Muscle of arm (tissue), 12 donors: ENCODE measurements around the gene MYMK. TPM values are rescaled to one million over a fixed set of nuclear protein-coding genes. Genes with fewer than 3 reads are reported as not detected.

ENCODE experiments used
- DNase-seq: peaks from one replicate; pipeline ENCODE4 v3.0.0-alpha.2; 2013
- polyA plus RNA-seq, 12 donors: library from polyadenylated mRNA; unstranded; fragments of 120-200 nt; gene quantifications; one replicate each; pipeline ENCODE4 v1.2.1, GENCODE V29; 2013; ENCODE audit not compliant: insufficient read length in 12 of 12

MYMK gene
- polyA plus RNA-seq, 12 donors, result 18.1 to 68.0 (median 49.3) TPM; not detected in 1

DNA sequence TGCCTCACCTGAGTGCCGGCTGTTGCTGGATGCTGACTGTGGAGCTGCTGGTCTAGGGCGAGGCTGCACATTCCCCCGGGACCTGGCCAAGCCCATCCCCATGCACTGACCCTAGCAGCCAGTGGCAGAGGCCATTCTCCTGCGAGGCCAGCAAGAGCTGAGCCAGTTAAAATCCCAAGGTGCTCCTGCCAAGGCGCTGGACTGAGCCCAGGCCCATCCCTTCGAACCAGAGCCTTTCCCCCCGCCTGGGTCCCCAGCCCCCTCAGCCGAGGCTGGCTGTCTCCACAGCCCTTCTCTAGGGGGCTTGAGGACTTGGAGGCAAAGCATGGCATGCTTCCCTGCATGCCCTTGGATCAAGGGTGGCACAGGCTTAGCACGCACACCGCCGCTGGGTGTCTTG, 11.3 kb upstream of the MYMK start:
- no peak for DNase-seq

DNA sequence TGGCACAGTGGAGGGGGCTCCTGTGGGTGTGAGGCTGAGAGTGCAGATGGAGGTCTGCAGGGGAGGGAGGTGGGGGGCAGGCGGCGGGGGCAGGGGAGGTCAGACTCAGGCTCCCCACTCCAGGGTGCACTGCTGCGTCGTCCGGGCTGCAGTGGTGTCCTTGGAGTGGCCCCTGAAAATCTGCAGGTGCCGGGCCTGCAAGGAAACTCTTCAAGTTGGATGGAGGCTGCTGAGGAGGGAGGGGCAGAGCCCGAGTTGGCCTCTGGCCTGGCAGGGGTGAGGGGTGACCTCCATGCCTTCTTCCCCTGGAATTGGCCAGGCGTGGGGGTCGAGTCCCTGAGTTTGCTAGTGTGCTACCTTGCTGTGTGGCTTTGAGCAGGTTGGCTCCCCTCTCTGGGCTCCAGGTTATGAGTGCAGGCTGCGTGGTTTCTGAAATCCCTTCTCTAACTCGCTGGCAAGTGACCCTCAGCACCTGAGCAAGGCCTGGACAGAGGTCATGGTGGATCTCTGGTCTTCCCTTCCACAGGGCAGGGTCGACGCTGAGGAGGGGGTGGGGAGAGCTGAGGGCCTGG, 10.6 kb upstream of the MYMK start:
- DNase-seq, result no peak

DNA sequence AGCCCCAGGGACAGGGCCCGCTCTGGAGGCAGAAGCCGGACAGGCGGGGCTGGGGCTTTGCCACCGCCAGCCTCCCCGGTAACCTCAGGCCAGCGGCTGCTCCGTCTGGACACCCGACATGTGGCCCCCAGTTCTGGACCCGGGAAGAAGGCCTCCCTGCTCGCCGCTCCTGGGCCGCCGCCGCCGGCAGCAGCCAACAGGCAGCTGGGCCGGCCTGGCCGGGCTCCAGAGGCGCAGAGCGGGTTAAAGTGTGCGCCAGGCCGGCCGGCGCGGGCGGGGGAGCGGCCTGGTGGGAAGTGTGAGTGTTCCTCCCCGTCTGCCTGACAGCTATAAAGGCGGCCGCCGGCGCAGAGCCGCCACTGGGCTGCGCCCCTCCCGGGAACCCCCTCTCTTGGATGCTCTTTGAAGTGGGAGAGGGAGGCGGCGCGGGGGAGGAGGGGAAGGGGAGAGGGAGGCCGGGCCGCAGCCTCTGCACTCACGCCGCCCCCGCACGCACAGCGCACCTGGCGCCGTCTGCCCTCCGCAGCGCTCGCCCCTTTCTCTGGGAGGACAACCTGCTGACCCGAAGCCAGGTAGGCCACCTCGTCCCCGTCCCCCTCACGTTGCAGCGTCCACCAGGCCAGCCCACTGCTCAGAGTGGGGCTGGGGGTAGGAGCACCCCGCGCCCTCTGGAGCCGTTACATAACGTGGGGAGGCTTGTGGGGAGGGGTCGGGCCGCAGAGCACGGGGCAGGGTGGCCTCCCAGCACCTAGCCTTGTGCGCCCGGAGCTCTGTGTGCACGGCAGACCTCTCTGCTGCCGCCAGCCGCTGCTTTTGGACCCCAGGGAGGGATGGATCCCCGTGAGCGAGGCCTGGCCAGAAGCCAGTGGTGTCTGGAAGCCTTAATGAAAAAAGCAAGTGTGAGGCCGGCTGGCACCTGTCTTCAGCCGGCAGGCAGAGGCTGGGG, 9.9 kb upstream of the MYMK start, which contains the start of gene ADAMTSL2:
Gene ADAMTSL2 (plus strand): TSS at position 359 of the 946 bp plus-strand sequence. CDS start 2,009 bp downstream, outside the sequence.
- DNase-seq, result peak; percentile 69

DNA sequence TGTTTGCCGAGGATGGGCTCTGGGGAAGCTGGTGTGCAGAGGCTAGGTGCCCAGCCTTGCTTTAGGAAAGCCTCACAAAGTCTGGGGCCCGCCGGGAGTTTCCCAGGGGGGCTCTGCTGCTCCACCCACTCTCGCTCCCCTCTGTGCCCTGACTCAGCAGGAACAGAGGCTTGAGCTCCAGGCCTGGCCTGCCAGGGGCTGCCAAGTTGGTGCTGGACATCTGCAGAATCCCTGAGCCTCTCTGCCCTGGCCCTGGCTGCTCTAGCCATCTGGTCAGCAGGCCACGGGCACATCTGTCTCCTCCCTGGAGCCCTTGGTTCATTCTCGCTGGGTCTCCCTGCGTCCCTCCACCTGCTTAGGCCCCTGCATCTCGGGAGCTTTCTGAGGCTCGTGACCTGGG, 9.1 kb upstream of the MYMK start:
- no peak for DNase-seq

DNA sequence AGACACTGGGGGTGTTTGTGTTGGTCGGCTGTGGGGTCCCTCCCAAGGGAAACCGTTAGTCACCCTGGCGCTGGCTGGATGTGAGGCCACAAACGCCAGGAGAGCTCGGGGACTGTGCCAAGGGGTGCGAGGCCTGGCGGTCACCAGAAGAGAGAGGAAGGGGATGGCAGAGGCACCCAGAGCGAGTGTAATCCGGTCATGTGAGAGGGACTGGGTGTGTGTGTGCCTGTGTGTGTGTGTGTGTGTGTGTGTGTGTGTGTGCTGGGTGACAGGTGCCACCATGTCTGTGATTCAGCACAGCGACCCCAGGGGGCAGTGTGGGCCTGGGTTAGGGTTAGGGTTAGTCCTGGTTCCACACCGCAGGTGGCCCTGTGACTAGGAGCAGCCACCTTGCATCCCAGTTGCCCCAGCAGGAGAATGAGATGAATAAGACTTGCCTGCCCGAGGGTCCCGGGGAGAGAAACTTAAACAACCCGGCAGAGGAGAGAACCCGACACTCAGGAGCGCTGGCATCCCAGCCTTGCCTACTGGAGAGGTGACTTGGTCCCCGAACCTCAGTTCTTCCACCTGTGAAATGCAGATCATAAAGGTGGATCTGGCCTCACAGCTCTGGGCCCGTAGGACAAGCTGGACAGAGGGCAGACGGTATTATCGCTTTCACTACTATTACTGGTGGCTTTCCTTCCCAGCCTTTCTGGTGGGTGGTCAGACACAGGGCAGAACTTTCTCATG, 8.3 kb upstream of the MYMK start:
- no peak for DNase-seq

DNA sequence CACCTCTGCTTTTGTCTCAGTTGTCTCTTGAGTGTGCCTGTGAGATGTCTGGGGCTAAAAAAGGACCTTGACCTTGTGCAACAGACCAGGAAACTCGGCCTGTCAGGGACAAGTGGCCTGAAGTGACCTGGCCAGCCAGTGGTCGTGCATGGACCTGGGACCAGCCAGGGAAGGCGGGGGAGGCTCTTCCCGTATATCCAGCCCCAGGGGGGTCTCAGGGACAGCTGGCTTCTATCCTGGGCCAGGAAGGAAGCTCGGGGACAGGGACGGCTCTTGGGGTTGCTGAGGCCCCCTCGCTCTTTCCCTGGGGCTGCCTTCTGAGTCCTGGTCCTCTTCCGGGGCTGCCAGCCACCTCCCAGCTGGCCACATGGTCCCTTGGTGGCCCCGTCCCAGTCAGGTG, 6.5 kb upstream of the MYMK start:
- no peak for DNase-seq

DNA sequence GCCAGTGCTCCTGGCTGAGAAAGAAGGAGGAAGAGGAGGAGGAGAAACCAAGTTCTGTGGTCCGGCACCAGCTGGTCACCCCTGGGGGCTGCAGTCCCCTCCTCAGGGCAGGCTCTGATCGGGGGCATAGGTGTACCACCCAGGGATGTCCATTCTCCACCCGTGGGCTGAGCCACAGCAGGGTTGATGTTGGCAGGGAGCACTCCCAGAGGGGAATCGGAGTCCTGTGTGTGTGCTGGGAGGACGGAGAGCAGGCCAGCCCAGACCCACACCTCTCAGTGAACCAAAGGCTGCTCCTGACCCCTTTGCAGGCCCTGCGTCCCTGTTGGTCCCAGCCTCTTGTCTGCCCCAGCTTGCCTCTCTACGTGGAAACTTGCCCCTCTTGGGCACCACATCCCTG, 5.1 kb upstream of the MYMK start:
- DNase-seq, result no peak

DNA sequence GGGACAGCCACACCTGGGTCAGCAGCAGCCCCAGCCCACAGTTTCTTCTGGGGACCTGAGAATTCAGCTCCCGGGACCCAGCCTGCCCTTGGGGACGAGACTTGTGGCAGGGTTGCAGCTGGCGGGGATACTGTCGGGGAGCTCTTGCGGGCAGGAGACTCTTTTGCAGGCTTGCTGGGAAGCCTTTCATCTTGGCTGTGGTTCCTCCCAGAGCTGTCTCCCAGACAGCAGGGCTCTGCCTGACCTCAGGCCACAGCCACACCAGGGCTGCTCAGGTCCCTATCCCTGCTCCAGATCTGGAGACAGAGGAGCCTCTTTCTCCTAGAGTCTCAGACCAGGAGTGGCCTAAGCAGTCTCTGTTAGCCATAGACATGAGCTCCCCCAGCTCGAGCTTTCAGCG, 4.7 kb upstream of the MYMK start:
- DNase-seq, result no peak

DNA sequence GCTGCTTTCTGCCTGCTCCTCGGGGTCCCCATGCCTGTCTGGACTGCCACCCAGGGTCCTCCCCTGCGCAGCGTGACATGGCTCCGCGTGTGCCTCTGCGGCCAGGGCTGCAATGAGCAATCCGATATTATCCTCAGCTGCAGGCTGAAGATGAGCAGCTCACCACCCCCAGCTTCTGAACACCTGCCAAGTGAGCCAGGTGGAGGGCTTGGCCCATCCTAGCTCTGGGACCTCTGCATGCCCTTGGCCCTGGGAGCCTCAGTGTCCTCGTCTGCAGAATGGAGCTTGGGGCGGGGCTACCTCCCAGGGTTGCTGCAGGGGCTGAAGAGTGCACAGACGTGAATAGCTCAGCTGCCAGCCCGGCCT, 4.1 kb upstream of the MYMK start:
- DNase-seq, result no peak

DNA sequence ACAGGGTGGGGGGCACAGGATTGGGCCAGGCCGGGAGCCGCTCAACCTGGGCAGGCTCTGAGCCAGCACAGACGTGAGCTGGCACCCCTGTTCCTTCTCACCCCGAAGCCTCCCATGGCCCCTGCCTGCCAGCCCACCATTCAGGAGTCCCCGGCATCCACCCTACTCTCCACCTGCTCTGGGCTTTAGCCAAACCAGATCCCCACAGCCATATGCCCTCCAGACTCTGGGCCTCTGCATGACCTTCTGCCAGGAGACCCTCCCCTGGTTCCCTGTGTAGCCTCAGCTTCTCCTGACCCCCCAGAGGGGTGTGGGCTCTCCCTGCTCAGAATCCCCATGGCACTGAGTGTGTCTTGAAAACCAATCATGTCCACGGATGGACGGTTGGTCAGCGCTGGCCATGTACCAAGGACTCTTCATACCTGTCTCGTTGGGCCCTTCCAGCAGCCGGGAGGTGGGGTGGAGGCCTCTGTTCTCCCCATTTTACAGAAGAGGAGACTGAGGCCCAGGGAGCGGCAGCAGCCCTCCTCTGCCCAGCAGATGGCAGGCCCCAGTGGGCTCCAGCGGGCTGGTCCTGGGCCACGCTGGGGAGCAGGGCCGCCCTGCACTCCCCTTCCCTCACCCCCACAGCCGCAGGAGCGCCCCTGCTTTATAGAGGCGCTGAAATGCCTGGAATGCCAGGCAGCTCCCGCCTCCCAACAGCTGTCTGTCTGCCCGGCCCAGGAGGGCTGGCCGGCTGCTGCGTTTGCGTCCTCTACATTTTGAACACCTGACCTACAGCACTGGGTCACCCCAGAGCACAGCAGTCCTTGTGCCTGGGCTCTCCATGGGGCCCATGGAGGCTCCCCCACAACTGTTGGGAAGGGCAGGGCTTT, 3.5 kb upstream of the MYMK start:
- DNase-seq, result no peak

DNA sequence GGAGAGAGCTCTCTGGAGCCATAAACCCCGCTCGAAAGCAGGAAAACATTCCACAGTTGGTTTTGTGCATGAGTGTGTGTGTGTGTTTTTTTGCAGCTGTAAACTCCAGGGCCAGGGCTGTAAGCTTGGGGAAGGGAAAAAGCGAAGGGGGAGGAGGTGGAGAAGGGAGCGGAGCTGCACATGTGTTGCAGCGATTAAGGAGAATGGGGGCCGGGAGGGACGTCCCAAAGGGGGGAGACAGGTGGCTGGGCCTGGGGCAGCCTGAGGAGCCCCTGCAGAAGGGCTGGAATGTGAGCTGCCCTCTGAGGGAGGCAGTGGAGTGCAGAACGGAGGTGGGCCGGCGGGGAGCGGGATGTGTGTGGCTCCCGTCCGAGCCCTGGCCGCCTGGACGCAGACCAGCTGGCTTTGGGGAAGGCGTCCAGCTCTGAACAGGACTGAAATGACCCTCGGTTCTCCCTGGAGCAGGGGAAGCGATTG, 2.7 kb upstream of the MYMK start:
- DNase-seq, result peak; percentile 86

DNA sequence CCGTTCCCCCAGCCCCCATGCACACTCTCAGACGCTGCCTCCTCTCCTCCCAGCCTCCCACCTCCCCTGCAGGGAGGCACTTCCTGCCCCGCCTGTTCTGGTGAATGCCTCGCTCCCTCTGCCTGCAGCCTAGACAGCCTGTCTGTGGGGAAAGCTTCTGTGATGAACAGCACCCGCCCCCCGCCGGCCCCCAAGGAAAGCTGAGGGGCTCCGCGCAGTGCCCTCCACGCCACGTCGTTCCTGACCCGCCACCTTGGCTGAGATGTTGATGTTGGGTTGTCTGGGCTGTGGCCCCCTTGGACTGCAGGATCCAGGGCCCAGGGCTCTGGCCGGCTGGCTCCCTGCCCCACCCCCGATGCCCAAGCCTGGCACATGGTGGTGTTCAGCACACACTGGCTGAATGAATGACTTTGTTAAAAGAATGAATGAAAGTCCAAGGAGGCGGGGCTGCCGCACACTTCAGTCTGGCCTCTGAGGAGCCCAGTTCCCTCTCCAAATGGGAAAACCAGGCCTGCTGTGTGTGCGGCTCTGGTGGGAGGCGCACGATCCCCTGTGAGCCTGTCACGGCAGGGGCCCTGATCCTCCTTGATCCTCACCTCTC, 2.1 kb upstream of the MYMK start:
- DNase-seq, result no peak

DNA sequence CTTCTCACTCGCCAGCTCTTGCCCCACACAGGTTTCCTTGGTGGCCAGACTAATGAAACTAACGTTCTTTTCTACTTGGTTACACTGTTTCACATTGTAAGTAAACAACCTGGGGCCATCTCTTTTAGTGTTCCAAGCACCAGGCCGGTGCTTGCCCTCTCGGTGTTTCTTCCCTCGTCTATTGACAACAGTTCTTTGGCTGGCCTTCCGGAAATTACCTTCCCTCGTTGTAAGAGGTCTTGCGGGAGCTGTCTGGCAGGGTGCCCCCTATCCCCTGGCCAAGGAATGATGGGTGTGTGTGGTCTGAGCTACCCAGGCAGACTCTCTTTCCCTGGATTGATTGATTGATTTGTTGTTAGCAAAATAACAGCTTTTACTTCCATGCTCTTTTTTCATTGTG, 918 bp upstream of the MYMK start:
- no peak for DNase-seq

DNA sequence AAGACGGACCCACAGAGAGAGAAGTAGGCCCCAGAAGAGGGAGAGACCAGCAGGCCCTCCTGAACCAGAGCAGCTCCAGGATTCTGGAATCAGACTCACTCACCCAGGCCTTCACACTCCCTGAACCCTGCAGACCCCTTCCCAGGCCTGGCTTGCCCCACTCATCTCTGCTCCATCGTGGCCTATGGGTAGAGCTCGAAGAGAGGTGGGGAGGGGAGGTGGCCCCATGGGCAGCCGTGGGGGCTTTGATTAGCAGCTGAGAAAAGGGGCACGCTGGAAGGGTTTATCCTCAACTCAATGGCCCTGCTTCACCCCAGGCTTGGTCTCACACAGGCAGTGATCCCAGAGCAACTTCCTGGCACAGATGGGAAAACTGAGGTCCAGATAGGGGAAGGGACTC, 613 bp downstream of the MYMK start:
- DNase-seq, result no peak

DNA sequence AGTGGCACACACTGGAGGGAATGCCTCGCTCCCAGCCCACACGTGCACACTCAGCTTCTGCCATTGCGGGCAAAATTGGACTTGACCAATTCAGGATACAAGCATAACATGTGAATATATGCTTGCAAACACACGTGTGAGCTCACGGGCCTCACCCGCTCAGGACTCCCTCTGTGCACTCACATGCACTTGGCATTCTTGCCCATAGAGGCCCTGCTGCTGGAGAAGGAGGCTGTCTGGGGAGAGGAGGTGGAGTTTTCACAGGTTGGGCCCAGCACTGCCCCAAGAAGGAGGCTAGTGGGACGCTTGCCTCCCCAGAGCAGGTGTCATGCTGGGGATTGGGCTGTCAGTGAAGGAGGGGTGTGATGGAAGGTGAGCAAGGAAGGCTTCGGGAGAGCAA, 1.7 kb downstream of the MYMK start:
- DNase-seq, result no peak

DNA sequence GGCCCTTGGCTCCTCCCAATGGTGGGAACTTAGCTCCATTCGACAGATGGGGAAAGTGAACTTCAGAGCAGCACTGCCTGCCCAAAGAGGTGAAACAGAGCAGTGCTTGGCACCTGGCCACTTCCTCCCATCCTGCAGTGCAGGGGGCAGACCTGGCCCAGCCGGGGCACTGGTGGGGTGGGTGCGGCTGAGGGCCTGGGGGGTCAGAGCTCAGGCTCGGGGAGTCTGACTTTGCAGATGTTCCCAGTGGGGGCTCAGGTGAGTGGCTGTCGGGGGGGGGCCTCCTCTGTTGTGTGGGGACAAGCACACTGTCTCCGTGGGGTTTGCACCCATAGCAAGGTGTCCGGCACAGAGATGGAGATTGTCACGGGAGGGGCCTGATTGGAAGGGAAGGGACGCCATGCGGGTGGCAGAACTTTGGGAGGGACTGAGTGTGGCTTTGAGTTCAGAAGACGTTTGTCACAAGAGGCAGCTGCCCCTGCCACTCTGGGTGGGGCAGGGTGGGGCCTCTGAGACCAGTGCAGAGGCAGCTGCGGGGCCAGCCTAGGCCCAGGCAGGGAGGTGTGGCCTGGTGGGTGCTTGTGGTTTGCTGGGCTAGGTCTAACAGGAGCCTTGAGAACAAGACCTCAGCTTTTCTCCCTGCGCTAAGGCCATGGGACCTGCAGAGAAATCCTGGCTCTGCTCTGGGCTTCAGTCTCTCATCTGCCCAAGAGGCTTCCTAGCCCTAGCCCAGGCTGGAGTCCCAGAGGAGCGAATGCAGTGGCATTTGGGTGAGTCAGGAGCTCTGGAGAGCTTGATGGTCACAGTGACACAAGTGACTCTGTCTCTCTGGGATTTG, 2.5 kb downstream of the MYMK start:
- no peak for DNase-seq

DNA sequence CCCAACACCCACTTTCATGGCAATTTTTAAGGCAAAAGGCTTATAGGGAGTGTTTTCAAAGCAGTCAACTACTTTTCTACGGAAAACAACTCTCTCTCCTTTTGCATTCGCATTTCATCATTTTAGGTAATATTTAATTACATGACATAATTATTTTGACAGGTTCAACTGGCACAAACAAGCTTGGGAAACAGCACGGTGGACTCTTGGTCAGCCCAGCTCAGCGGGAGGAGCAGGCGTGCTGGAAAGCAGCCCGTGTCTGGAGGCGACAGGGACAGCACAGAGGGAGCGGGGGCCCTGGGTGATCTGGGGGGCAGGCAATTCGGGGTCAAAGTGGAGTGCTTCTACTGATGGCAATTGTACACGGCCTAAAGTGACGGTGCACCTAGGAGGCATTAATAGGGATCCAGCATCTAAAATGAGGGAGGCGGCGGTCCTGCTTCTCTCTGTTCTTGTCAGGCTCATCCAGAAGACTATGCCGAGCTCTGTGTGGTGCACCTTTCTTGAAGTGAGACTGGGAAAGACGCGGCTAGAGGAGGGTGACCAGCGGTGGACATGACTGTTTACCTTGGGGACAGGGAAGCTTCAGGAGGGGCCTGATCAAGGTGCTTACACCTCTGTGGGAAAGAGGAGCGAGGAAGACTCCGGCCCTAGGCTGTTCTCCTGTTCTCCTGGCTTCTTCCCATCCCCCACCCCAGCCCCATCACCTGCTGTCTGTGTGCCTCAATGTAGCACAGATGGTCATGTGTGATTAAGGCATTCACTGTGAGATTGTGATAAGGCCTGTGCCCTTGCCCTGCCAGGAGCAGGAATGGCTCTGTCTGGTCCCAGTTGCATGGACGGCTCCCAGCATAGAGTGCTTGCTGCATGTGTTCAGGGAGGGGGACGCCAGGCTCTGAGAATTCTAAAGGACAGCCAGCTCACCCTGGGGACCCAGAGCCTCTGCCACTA, 3.4 kb downstream of the MYMK start:
- no peak for DNase-seq

DNA sequence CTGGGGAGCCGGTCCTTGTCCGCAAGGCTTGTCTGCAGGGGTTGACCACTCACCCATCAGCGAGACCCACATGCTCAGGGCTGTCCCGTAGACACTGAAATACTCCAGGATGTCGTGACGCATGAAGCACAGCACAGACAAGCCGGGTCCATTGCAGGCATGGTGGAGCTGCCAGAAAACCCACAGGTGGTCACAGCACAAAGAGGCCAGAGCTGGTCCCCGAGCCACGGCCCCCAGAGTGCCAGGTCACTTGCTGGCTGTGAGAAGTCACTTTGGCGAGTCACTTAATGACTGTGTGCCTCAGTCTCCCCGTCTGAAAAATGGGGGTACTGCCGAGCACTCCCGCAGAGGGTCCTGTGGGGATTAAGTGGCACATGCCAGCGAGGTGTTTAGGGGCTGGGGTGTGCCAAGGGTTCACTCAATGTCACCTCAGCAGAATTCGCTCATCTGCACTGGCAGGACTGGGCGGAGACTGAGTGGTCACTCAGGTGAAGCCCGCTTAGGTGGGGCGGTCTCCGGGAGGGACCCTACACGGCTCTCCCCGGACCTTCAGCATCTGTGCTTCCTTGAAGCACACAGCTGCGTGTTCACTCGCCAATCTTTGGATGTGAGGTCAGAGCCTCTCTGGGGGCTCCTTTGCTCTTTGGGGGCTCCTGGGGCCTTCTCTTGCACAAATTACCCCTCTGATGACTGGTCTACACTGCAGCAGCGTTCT, 4.5 kb downstream of the MYMK start:
- no peak for DNase-seq
